RWPE2 (cell line): ENCODE results near the gene SOS1.
A peak's percentile ranks its signal among the peaks of the same experiment; 100 is the strongest.

Experiments used
- ATAC-seq: fragments of 200-7000 bp; cut with Tn5 transposase; 3 replicates; pipeline ENCODE4 v1.9.1; 2021; ENCODE audit warnings: low read depth
- DNase-seq: peaks from one replicate; pipeline ENCODE4 v3.0.0-alpha.2; 2020; ENCODE audit warnings: low spot score
- H3K27ac ChIP-seq: fragments of 450-650 bp; 2 replicates; pipeline ENCODE4 v1.5.1; 2017; ENCODE audit warnings: mild to moderate bottlenecking; ENCODE audit not compliant: poor library complexity, severe bottlenecking
- H3K27me3 ChIP-seq: fragments of 250-450 bp; sonication (Bioruptor Pico); 2 replicates; pipeline ENCODE4 v1.5.1; 2021; ENCODE audit warnings: mild to moderate bottlenecking, moderate library complexity; ENCODE audit not compliant: insufficient read depth, poor library complexity, severe bottlenecking
- H3K36me3 ChIP-seq: fragments of 250-450 bp; sonication (Bioruptor Pico); 2 replicates; pipeline ENCODE4 v1.5.1; 2020; ENCODE audit warnings: low read depth, mild to moderate bottlenecking, moderate library complexity
- H3K4me1 ChIP-seq: fragments of 250-450 bp; sonication (Bioruptor Pico); 2 replicates; pipeline ENCODE4 v1.5.1; 2021; ENCODE audit warnings: mild to moderate bottlenecking, moderate library complexity; ENCODE audit not compliant: insufficient read depth, poor library complexity, severe bottlenecking
- H3K4me3 ChIP-seq: fragments of 250-450 bp; sonication (Bioruptor Pico); 2 replicates; pipeline ENCODE4 v1.5.1; 2021; ENCODE audit warnings: mild to moderate bottlenecking, moderate library complexity; ENCODE audit not compliant: severe bottlenecking
- H3K9me3 ChIP-seq: fragments of 250-450 bp; sonication (Bioruptor Pico); 2 replicates; pipeline ENCODE4 v1.5.1; 2021; ENCODE audit warnings: mild to moderate bottlenecking, moderate library complexity; ENCODE audit not compliant: severe bottlenecking
- CTCF ChIP-seq: fragments of 450-650 bp; IDR thresholded peaks from one replicate; pipeline ENCODE4 v1.5.1; 2017; ENCODE audit warnings: mild to moderate bottlenecking, moderate library complexity; ENCODE audit not compliant: poor library complexity, severe bottlenecking

The SOS1 gene

GRCh38 chr2:39024833-39025232, 96.0 kb downstream of the SOS1 start:
- no peaks in the 10 kb centered on the region for H3K4me1 ChIP-seq
- no peak for TF ChIP-seq CTCF
- H3K27me3 ChIP-seq, result no peaks in the 10 kb centered on the region
- H3K27ac ChIP-seq, result no peak overlapping the region
- DNase-seq (no peak), ATAC-seq (peak; percentile 79)
- H3K9me3 ChIP-seq, result no peaks in the 10 kb centered on the region
- H3K4me3 ChIP-seq, result no peak overlapping the region
- H3K36me3 ChIP-seq, result peaks cover 37% of the 10 kb centered on the region

- DNase-seq (no peak), ATAC-seq (no peak)
- H3K27ac ChIP-seq, result no peak overlapping the region
- no peaks in the 10 kb centered on the region for H3K27me3 ChIP-seq
- H3K36me3 ChIP-seq, result peaks cover 43% of the 10 kb centered on the region
- no peak overlapping the region for H3K4me3 ChIP-seq
- no peak for TF ChIP-seq CTCF
- no peaks in the 10 kb centered on the region for H3K9me3 ChIP-seq
- H3K4me1 ChIP-seq, result no peaks in the 10 kb centered on the region
Measured at GRCh38 chr2:39023649-39024048, 97.2 kb downstream of the SOS1 start.

GRCh38 chr2:39022642-39023235, 98.1 kb downstream of the SOS1 start:
- Histone ChIP-seq H3K4me1 (no peaks in the 10 kb centered on the region), H3K9me3 (no peaks in the 10 kb centered on the region), H3K27me3 (no peaks in the 10 kb centered on the region), H3K4me3 (no peak overlapping the region), H3K27ac (no peak overlapping the region), H3K36me3 (peaks cover 43% of the 10 kb centered on the region)
- no peak for TF ChIP-seq CTCF
- ATAC-seq (no peak), DNase-seq (no peak)

- Histone ChIP-seq H3K27ac (no peak overlapping the region), H3K27me3 (no peaks in the 10 kb centered on the region), H3K36me3 (peaks cover 47% of the 10 kb centered on the region), H3K9me3 (no peaks in the 10 kb centered on the region), H3K4me1 (no peaks in the 10 kb centered on the region), H3K4me3 (no peak overlapping the region)
- DNase-seq (no peak), ATAC-seq (no peak)
- TF ChIP-seq CTCF, result no peak
Measured at GRCh38 chr2:39020383-39020782, 100.5 kb downstream of the SOS1 start.

GRCh38 chr2:39018638-39019037, 102.2 kb downstream of the SOS1 start:
- H3K27me3 ChIP-seq, result no peaks in the 10 kb centered on the region
- no peaks in the 10 kb centered on the region for H3K4me1 ChIP-seq
- H3K27ac ChIP-seq, result no peak overlapping the region
- no peak overlapping the region for H3K4me3 ChIP-seq
- no peak for TF ChIP-seq CTCF
- DNase-seq, result no peak
- ATAC-seq, result no peak
- H3K36me3 ChIP-seq, result peaks cover 43% of the 10 kb centered on the region
- peaks cover 3% of the 10 kb centered on the region for H3K9me3 ChIP-seq
